B cell (primary cell): Measurements from ENCODE around the gene COG7. TPM values are rescaled to one million over a fixed set of nuclear protein-coding genes. Genes with fewer than 3 reads are reported as not detected.

Source experiments
- ATAC-seq: fragments of 200-7000 bp; cut with Tn5 transposase; one replicate; pipeline ENCODE4 v1.10.0; 2021; ENCODE audit warnings: low read depth, mild to moderate bottlenecking, moderate number of reproducible peaks, moderate library complexity
- CTCF ChIA-PET: fragments of 350-600 bp; sonication (Branson Sonifier 250); formaldehyde crosslinking; loops from one replicate; lab custom pipeline; 2021; ENCODE audit warnings: antibody characterized with exemption, inconsistent platforms; lab: Charles Lee
- POLR2A ChIA-PET: fragments of 350-600 bp; sonication (Branson Sonifier 250); formaldehyde crosslinking; loops from one replicate; lab custom pipeline; 2021; ENCODE audit warnings: antibody characterized with exemption; lab: Charles Lee
- DNase-seq: peaks from one replicate; pipeline ENCODE4 v3.0.0; 2013
- H2AFZ ChIP-seq: 2 replicates; pipeline ENCODE4 v1.6.1; 2012; ENCODE audit warnings: mild to moderate bottlenecking, low read depth, low read length; ENCODE audit not compliant: insufficient read depth, poor library complexity, severe bottlenecking
- H3K27ac ChIP-seq, 2 donors: 1 replicate in 1 of 2; 2 replicates in 1 of 2; pipeline ENCODE4 v1.5.1; 2012 to 2013; ENCODE audit warnings: low read length in 2 of 2, mild to moderate bottlenecking in 2 of 2, moderate library complexity in 1 of 2
- H3K27me3 ChIP-seq, 4 experiments: fragments of 200-600 bp in 1 of 4; sonication (generic) in 1 of 4; replicated peaks in 1 of 4; 1 replicate in 2 of 4; 2 replicates in 2 of 4; pipeline versions ENCODE4 v1.6.1 to v1.7.0; 2013 to 2016; ENCODE audit warnings: low read length in 3 of 4, mild to moderate bottlenecking in 2 of 4, mixed read lengths in 1 of 4, moderate library complexity in 1 of 4; ENCODE audit not compliant: insufficient read depth in 4 of 4, control insufficient read depth in 3 of 4; ENCODE audit errors: control extremely low read depth in 1 of 4
- H3K36me3 ChIP-seq, 2 experiments: replicated peaks in 1 of 2; 1 replicate in 1 of 2; 2 replicates in 1 of 2; pipeline versions ENCODE4 v1.6.1 to v1.7.1; 2013; ENCODE audit warnings: low read length in 1 of 2; ENCODE audit not compliant: insufficient read depth in 2 of 2, control insufficient read depth in 1 of 2; ENCODE audit errors: control extremely low read depth in 1 of 2, extremely low read depth in 1 of 2
- H3K4me1 ChIP-seq, 2 donors: fragments of 200-600 bp in 1 of 2; sonication (generic) in 1 of 2; 1 replicate in 1 of 2; 2 replicates in 1 of 2; pipeline versions ENCODE4 v1.5.1 to v1.6.1; 2013 to 2017; ENCODE audit warnings: low read length in 2 of 2; ENCODE audit not compliant: control insufficient read depth in 2 of 2, insufficient read depth in 2 of 2
- H3K4me2 ChIP-seq: replicated peaks from 2 replicates; pipeline ENCODE3; 2012; ENCODE audit warnings: mild to moderate bottlenecking, low read depth, low read length; ENCODE audit not compliant: poor library complexity, severe bottlenecking
- H3K4me3 ChIP-seq, 5 experiments: fragments of 200-600 bp in 1 of 5; sonication (generic) in 1 of 5; 1 replicate in 3 of 5; 2 replicates in 2 of 5; pipeline versions ENCODE4 v1.5.1 to v1.7.0; 2011 to 2016; ENCODE audit warnings: low read length in 4 of 5, mild to moderate bottlenecking in 4 of 5, low read depth in 2 of 5, control low read depth in 1 of 5, moderate library complexity in 1 of 5; ENCODE audit not compliant: insufficient read depth in 1 of 5; ENCODE audit errors: control extremely low read depth in 1 of 5, extremely low read depth in 1 of 5
- H3K79me2 ChIP-seq: fragments of 200-600 bp; sonication (generic); one replicate; pipeline ENCODE4 v1.6.0; 2016; ENCODE audit warnings: low read length; ENCODE audit not compliant: control insufficient read depth, insufficient read depth
- H3K9ac ChIP-seq: fragments of 200-600 bp; sonication (generic); 2 replicates; pipeline ENCODE4 v1.6.1; 2017; ENCODE audit warnings: mild to moderate bottlenecking, low read length, moderate library complexity
- H3K9me3 ChIP-seq, 3 donors: one replicate each; pipeline versions ENCODE4 v1.6.1 to v1.7.1; 2013; ENCODE audit warnings: low read length in 2 of 3; ENCODE audit not compliant: control insufficient read depth in 2 of 3, insufficient read depth in 1 of 3; ENCODE audit errors: control extremely low read depth in 1 of 3
- H4K20me1 ChIP-seq: 2 replicates; pipeline ENCODE4 v1.6.0; 2012; ENCODE audit warnings: mild to moderate bottlenecking, low read length; ENCODE audit not compliant: insufficient read depth, control insufficient read depth, poor library complexity, severe bottlenecking
- H3K27ac Mint-ChIP-seq: one replicate; pipeline ENCODE4 v1.8.0; 2021; ENCODE audit warnings: mixed read lengths
- H3K27me3 Mint-ChIP-seq: one replicate; pipeline ENCODE4 v1.8.0; 2021; ENCODE audit warnings: mixed read lengths
- H3K4me1 Mint-ChIP-seq: one replicate; pipeline ENCODE4 v1.8.0; 2021; ENCODE audit warnings: mixed read lengths
- H3K4me3 Mint-ChIP-seq: one replicate; pipeline ENCODE4 v1.8.0; 2021; ENCODE audit warnings: mixed read lengths
- H3K9me3 Mint-ChIP-seq: one replicate; pipeline ENCODE4 v1.8.0; 2022; ENCODE audit warnings: mixed read lengths; ENCODE audit not compliant: insufficient read depth
- EZH2 ChIP-seq: IDR thresholded peaks from 2 replicates; pipeline ENCODE4 v1.6.1; 2012; ENCODE audit warnings: borderline replicate concordance, low read depth, mild to moderate bottlenecking, moderate library complexity, low read length; ENCODE audit not compliant: insufficient read depth, poor library complexity, severe bottlenecking
- WGBS: methylation state at CpG from one replicate; pipeline ENCODE4 v1.1.5; 2013; ENCODE audit warnings: missing lambda C conversion rate; ENCODE audit not compliant: insufficient coverage; 5-methylcytosine and 5-hydroxymethylcytosine counted together
- intact Hi-C: fragments of 100-400 bp; cut with micrococcal nuclease; formaldehyde crosslinking; loops from one replicate; pipeline ENCODE4 v1.10.0; 2022
- polyA plus RNA-seq: library from polyadenylated mRNA; depleted of rRNA; stranded (reverse); fragments of >200 nt; gene quantifications from 2 replicates; pipeline ENCODE4 v1.2.3, GENCODE V29; 2012
- total RNA-seq, 2 donors: library from RNA; stranded (reverse); fragments of 120-200 nt in 1 of 2; gene quantifications; 1 replicate in 1 of 2; 2 replicates in 1 of 2; pipeline versions ENCODE4 v1.2.3 to v1.2.4, GENCODE V29; 2013 to 2022
- TF ChIP-seq, protein P1 (sequence below): fragments of 200-600 bp; IDR thresholded peaks from one replicate; pipeline ENCODE4 v1.8.0; 2022; ENCODE audit warnings: antibody characterized with exemption, mild to moderate bottlenecking

The COG7 gene
- total and polyA plus RNA-seq, 2 donors (not counting 1 experiment from before 2014, with no cell fraction given), result 21.3 to 37.8 TPM

DNA sequence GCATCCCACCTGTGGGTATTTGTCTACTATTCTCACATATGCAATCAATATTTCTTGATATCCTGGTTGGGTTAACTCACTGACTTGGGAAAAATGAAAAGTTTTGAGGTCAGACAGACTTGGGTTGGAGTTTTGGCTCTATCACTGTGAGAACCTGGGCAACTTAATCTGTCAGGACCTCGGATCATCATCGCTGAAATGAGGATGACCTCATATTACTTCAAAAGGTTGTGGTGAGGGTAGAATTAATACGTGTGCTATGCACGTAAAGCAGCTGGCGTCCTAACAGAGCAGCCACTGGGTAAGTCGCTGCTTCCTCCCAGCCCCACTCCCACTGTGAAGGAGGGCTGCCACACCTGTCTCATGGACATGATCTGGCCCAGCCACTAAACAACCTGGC lies 57.3 kb downstream of the COG7 start:
- ATAC-seq (no peak), DNase-seq (no peak)
- WGBS, result 100% methylated on average over 6 of the region's 6 CpGs
- no peaks in the 10 kb centered on the region for H3K27me3 ChIP-seq
- H4K20me1 ChIP-seq, result no peaks in the 10 kb centered on the region
- no peaks in the 10 kb centered on the region for H3K9me3 Mint-ChIP-seq
- intact Hi-C loops, result no loop called here
- H3K4me1 ChIP-seq, result no peaks in the 10 kb centered on the region
- no peak overlapping the region for H3K4me2 ChIP-seq
- H3K27ac ChIP-seq, result no peak overlapping the region
- H3K9me3 ChIP-seq, result no peaks in the 10 kb centered on the region
- ChIA-PET POLR2A (no interaction called here), CTCF (interaction anchor here (0.6 kb wide), 1 partner anchor 1793 kb away, joined by 3 read pairs; no protein-coding TSS in a partner anchor)
- H3K9ac ChIP-seq, result no peak overlapping the region
- TF ChIP-seq, protein P1, sequence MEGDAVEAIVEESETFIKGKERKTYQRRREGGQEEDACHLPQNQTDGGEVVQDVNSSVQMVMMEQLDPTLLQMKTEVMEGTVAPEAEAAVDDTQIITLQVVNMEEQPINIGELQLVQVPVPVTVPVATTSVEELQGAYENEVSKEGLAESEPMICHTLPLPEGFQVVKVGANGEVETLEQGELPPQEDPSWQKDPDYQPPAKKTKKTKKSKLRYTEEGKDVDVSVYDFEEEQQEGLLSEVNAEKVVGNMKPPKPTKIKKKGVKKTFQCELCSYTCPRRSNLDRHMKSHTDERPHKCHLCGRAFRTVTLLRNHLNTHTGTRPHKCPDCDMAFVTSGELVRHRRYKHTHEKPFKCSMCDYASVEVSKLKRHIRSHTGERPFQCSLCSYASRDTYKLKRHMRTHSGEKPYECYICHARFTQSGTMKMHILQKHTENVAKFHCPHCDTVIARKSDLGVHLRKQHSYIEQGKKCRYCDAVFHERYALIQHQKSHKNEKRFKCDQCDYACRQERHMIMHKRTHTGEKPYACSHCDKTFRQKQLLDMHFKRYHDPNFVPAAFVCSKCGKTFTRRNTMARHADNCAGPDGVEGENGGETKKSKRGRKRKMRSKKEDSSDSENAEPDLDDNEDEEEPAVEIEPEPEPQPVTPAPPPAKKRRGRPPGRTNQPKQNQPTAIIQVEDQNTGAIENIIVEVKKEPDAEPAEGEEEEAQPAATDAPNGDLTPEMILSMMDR, result no peak
- no peak overlapping the region for H2AFZ ChIP-seq
- H3K4me3 ChIP-seq, result no peak overlapping the region
- no peak overlapping the region for H3K4me3 Mint-ChIP-seq
- H3K4me1 Mint-ChIP-seq, result no peaks in the 10 kb centered on the region
- H3K27ac Mint-ChIP-seq, result no peak overlapping the region
- H3K27me3 Mint-ChIP-seq, result no peaks in the 10 kb centered on the region
- no peaks in the 10 kb centered on the region for H3K79me2 ChIP-seq
- H3K36me3 ChIP-seq, result peaks cover 0 to 65% of the 10 kb centered on the region in 2 experiments

GRCh38 chr16:23394141-23394831 lies 58.7 kb downstream of the COG7 start:
- H3K27me3 Mint-ChIP-seq, result no peaks in the 10 kb centered on the region
- WGBS, result no CpG with 5 or more reads among the region's 4 CpGs

More at GRCh38 chr16:23394141-23394831, 58.7 kb downstream of the COG7 start:
- Histone ChIP-seq H3K4me3 (no peak overlapping the region), H3K9ac (no peak overlapping the region), H2AFZ (no peak overlapping the region), H3K4me1 (no peaks in the 10 kb centered on the region), H3K9me3 (no peaks in the 10 kb centered on the region), H3K79me2 (no peaks in the 10 kb centered on the region), H3K27ac (no peak overlapping the region), H3K27me3 (no peaks in the 10 kb centered on the region), H3K36me3 (peaks cover 0 to 59% of the 10 kb centered on the region in 2 experiments), H3K4me2 (no peak overlapping the region), H4K20me1 (no peaks in the 10 kb centered on the region)
- POLR2A ChIA-PET, result no interaction called here
- no peaks in the 10 kb centered on the region for H3K9me3 Mint-ChIP-seq
- no peaks in the 10 kb centered on the region for H3K4me1 Mint-ChIP-seq
- CTCF ChIA-PET, result no interaction called here
- TF ChIP-seq, protein P1, result no peak
- TF ChIP-seq EZH2, result no peak
- no peak overlapping the region for H3K4me3 Mint-ChIP-seq
- no peak overlapping the region for H3K27ac Mint-ChIP-seq
- intact Hi-C loops, result no loop called here
- ATAC-seq (no peak), DNase-seq (no peak)
